Measurements from ENCODE around the gene GAN.

The GAN gene, protein sequence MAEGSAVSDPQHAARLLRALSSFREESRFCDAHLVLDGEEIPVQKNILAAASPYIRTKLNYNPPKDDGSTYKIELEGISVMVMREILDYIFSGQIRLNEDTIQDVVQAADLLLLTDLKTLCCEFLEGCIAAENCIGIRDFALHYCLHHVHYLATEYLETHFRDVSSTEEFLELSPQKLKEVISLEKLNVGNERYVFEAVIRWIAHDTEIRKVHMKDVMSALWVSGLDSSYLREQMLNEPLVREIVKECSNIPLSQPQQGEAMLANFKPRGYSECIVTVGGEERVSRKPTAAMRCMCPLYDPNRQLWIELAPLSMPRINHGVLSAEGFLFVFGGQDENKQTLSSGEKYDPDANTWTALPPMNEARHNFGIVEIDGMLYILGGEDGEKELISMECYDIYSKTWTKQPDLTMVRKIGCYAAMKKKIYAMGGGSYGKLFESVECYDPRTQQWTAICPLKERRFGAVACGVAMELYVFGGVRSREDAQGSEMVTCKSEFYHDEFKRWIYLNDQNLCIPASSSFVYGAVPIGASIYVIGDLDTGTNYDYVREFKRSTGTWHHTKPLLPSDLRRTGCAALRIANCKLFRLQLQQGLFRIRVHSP

DNA sequence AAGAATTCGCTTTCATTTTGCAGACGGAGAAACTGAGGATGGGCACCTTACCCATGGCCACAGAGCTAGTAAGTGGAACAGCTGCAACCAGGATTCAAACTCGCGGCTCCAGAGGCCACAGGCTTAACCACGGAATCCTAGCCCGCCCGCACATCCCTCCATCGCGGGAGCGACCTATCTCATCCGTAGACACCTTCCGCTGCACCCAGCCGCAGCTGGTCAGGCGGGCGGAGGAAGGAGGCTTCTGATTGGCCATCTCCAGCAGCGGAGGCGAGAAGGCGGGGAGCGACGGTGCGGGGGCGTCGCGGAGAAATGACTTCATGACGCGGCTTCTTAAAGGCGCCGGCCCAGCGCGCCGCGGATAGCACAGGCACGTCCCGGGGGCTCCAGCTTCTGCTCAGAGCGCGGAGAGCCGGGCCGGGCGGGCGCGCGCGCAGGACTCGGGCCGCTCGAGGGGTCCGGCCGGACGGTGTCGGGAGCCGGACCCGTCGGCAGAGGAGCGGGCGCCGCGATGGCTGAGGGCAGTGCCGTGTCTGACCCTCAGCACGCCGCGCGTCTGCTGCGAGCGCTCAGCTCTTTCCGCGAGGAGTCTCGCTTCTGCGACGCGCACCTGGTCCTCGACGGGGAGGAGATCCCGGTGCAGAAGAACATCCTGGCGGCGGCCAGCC, at the start of gene GAN:
Gene GAN, plus strand, starts transcription at position 360 of the 668 bp plus-strand sequence. Its CDS starts 152 bp downstream, at position 512.
- DNase-seq (ENCODE audit: low read depth) = peak; percentile 89

DNA sequence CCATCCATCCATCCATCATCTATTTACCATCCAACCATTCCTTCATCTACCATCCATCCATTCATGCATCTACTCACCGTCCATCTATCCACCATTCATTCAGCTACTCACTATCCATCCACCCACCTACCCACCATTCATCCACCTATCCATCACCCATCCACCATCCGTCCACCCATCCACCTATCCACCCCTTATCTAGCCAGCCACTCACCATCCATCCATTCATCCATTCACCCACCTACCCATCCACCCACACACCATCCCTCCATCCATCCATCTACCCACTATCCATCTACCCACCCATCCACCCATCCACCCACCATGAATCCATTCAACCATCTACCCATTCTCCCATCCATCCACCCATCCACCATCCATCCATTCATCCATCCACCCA, 49.7 kb upstream of the GAN start:
- no peak for DNase-seq (ENCODE audit: low read depth)

- DNase-seq (ENCODE audit: low read depth) = no peak
These were observed 48.9 kb upstream of the GAN start for GRCh38 chr16:81265658-81266451.

DNA sequence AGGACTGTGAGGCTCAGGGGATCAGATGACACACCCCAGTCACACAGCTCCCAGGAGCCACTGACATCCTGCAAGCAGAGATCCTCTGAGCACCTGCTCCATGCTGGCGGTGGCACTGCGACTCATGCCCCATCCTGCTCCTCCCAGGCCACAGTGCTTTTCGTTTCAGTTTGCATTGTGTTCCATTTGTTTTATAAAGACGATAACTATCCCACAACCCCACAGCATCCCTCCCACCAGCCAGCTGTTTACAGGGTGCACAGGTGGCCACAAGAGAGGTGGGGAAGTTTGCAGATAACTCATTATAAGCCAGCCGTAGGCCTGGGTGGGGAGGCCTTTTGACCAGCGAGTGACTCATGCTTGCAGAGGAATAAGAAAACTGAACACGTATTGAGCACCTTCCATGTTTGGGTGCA, 48.1 kb upstream of the GAN start:
- DNase-seq (ENCODE audit: low read depth) = no peak

- DNase-seq (ENCODE audit: low read depth) = no peak
These were observed 46.3 kb upstream of the GAN start for GRCh38 chr16:81268509-81268908.

DNA sequence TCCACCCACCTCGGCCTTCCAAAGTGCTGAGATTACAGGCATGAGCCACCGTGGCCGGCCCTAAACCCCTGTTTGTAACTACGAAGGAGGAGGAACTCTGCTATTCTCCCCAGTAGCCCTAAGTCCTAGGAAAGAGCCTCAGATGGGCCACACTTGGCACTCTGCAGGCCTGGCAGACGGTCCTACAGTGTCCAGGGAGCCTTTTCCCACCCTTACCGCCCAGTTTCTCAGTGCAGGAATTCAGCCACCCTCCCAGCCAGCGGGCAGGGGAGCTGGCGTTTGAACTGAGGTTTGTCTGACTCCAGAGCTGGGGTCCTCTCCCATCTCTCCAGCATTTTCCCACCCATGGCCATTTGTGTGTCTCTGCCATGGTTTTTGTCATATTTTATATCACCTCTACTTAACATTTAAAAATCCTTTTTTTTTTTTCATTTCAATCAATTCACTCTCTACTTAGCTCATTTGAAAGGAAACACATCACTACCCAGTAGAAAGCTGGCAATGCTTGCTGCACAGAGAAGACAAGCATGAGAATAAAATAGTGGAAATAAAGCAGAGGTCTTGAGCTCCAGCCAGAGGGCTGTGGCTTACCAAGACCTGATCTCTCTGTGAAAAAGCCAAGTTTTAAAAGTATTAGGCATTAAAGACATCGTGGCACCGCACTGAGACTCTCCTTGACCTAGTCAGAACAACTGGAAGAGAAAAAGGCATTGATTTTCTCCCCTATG, 41.4 kb upstream of the GAN start:
- no peak for DNase-seq (ENCODE audit: low read depth)

DNA sequence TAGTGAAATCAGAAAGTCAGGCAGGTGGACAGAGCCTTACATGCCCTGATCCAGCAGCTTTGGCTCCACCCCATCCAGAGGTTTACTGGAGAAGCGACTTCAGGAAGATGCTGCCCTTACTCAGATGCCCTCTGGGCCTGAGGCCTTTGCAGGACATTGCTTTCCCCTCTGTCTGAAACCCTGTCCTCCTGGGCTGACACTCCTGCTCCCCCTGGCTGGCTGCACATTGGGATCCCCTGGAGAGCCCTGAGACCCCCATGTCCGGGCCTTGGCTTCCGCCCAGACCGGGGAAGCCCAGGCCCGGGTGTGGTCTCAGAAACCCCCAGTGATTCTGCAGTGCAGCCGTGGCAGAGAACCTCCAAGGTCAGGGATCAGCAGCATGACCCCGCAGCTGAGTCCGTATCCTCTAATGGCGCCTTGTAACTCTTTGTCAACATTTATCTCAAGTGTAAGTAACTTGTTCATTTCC, 39.7 kb upstream of the GAN start:
- DNase-seq (ENCODE audit: low read depth) = no peak

GRCh38 chr16:81275795-81276194, 39.0 kb upstream of the GAN start:
- DNase-seq (ENCODE audit: low read depth) = no peak

GRCh38 chr16:81276323-81276722, 38.4 kb upstream of the GAN start:
- DNase-seq (ENCODE audit: low read depth) = no peak

- DNase-seq (ENCODE audit: low read depth) = no peak
These were observed 37.2 kb upstream of the GAN start for GRCh38 chr16:81277541-81278080.

DNA sequence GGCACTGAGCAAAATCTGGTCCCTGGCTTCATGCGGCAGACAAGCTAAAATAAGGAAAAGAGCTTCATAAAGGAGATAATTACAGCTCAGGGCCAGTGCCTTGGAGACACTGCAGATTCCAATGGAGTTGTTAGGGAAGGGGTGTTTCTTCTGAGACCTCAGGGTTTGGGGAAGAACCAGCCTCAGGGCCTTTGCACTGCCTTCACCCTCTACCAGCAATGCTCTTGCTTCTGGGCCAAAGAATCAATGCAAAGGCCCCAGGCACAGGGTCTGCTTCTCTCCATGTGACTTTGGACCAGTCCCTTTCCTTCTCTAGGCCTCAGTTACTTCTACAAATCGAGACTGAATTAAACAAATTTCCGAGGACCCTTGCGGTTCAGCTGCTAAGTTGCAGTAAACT, 36.2 kb upstream of the GAN start:
- no peak for DNase-seq (ENCODE audit: low read depth)

DNA sequence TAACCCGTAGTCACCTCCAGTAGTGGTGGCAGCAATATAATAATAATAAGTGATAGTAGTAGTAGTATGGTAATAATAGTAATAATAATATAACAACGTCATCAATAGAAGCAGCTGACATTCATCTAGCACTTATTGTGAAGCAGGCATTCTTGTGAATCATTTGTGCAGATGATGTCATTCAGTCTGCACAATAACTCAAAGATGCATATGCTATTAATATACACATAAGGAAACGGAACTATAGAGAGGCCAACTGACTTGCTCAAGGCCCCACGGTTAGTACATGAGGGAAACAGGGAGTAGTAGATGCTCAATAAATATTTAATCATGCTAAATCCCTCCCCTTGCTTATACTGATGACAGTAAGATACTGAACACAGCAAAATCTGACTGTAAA, 35.4 kb upstream of the GAN start:
- DNase-seq (ENCODE audit: low read depth) = no peak

DNA sequence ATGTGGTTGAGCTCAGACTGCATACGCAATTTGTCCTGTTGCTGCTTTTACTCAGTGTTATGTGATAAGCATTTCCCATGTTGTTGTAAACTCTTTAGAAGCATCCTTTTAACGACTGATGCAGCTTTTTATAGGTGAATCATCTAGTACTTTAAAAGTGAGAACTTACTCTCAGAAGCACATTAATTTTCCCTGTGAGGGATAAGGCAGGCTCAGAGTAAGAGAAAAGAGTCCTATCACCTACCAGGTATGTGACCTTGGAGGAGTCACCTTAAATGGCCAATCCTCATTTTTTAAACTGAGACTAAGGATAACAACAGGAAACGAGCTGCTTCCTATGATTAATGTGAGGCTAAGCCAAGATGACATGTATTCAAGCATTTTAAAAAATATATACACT, 34.4 kb upstream of the GAN start:
- DNase-seq (ENCODE audit: low read depth) = no peak

GRCh38 chr16:81283044-81283443, 31.7 kb upstream of the GAN start:
- no peak for DNase-seq (ENCODE audit: low read depth)

- DNase-seq (ENCODE audit: low read depth) = no peak
These were observed 29.7 kb upstream of the GAN start for GRCh38 chr16:81284995-81285600.

DNA sequence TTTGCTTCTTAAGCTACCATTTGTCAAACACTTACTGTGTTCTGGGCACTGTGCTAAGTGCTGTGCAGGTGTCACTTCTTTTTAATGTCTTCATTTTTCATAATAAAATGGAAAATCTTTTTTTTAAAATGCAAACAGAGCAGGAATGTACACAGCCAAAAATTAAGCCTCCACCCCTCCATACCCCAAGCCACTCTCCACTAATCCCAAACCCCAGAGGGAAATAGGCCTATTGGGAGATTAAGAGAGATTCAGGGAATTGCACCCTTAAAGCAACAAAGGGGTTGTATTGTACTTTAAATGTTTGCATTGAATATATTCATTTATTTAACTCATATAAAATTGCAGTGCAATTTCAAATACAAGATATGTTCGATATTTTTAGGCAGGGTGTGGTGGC, 28.6 kb upstream of the GAN start:
- no peak for DNase-seq (ENCODE audit: low read depth)

GRCh38 chr16:81291117-81291516, 23.6 kb upstream of the GAN start:
- DNase-seq (ENCODE audit: low read depth) = no peak

GRCh38 chr16:81292936-81293335, 21.8 kb upstream of the GAN start:
- no peak for DNase-seq (ENCODE audit: low read depth)

DNA sequence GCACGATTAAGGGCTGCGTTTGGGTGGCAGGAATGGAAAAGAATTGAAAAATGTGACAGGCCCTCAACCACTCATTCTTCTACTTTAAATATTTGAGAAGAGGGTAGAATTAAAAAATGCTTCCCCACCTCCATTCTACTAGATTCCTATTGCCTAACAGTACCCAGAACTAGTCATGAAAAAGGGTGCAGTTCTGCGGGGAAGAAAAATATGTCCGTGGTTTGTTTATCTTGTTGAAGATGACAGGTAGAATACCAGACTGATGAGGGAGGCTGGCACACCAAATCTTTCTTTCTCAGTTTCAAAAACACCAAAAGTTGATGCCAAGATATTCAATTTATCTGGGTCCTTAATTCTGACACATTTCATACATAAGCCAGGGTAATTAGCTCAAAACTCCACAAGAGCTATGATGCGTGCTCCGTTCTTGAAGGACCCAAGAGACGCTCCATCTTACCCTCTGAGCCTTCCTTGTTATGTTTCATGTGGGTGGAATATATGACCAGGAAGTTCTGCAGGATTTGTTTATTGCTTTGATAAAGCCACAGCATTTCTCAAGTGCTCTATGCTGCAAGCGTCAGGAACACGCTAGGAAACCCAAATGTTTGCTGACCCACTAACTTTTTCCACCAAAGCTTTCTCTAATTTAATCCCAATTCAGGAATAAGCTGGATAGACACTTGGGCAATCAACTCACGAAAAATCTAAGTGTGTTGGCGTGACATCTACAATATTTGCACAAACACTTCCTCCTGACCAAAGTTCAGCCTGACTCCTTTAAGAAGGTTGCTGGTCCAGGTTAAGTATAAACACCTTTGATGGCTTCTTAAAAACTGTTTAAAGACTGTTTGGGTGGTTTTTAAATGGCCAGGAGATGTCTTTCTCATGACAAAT, 20.6 kb upstream of the GAN start:
- DNase-seq (ENCODE audit: low read depth) = no peak

DNA sequence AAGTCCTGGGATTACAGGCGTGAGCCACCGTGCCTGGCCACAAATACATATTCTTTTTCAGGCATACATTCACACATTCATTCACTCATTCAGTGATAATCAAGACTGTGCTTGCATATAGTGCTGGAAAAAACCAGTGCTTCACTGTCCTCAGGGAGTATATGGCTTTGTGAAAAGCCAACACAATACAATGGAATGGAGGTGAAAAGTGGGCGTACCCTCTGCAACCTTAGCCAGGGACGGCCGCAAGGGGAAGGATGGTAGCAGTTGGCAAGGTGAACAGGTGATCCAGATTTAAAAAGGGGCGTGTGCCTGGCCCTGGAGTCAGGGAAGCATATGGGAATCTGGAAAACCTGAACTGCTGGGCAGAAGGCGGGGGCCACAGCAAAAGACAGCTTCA, 18.1 kb upstream of the GAN start:
- DNase-seq (ENCODE audit: low read depth) = no peak

All from activated T-helper 9 cell treated with anti-CD3 and anti-CD28 coated beads, Interleukin-2, amount 50 U/mL, for 16 hours (primary cell).